NCI-H2171 treated with DMSO at 0.1 percent for 48 hours (cell line): Measurements from ENCODE around the gene ZNF25.
A peak's percentile ranks its signal among the peaks of the same experiment; 100 is the strongest.
"Not testable (repeated sequence)": the region's sequence is repeated elsewhere in the genome, so short reads cannot be mapped to it uniquely, and the experiment has no call there.

Source experiments
- DNase-seq: peaks from one replicate; lab custom pipeline; 2025; lab: John Stamatoyannopoulos, UW

ZNF25 gene

GRCh38 chr10:37976091-37976879 is at the start of gene ZNF25:
Gene ZNF25, minus strand, starts transcription at chr10:37976647. Its CDS starts 4,925 bp downstream, at chr10:37971722.
- DNase-seq = peak; percentile 96

GRCh38 chr10:38025283-38025682 is 48.8 kb upstream of the ZNF25 start:
- no peak for DNase-seq

DNA sequence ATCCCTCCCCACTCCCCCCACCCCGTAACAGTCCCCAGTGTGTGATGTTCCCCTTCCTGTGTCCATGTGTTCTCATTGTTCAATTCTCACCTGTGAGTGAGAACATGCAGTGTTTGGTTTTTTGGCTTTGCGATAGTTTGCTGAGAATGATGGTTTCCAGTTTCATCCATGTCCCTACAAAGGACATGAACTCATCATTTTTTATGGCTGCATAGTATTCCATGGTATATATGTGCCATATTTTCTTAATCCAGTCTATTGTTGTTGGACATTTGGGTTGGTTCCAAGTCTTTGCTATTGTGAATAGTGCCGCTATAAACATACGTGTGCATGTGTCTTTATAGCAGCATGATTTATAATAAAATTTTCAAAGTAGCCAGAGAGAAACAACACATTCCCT is 42.7 kb upstream of the ZNF25 start:
- DNase-seq = not testable (repeated sequence)

DNA sequence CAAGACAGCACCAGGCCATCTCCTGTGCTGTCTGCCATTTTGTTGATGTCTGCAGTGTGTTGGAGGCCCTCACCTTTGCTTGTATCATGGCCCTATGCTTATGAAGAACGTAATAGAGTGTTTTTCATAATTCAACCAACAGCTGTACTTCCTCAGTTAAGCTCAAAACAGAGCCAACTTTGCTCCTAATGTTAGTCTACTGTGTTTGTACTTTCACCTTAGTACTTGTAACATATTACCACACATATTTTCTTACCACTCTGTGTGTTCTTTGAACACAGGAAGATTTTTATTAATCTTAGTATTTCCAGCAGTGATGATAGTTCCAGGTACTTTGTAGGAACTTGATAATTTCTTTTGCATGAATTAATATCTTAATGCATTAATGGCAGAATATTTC is 39.9 kb upstream of the ZNF25 start:
- DNase-seq = no peak

GRCh38 chr10:38010119-38010903 is 33.9 kb upstream of the ZNF25 start, which contains the start of gene ZNF33A:
Gene ZNF33A, plus strand, starts transcription at chr10:38010675. Its CDS starts 1,667 bp downstream, at chr10:38012342.
- peak; percentile 88 for DNase-seq

- no peak for DNase-seq
These were observed 31.5 kb upstream of the ZNF25 start for GRCh38 chr10:38007991-38008390.

GRCh38 chr10:38007551-38007950 is 31.1 kb upstream of the ZNF25 start:
- DNase-seq = no peak

GRCh38 chr10:38003588-38003987 is 27.1 kb upstream of the ZNF25 start:
- DNase-seq = no peak

DNA sequence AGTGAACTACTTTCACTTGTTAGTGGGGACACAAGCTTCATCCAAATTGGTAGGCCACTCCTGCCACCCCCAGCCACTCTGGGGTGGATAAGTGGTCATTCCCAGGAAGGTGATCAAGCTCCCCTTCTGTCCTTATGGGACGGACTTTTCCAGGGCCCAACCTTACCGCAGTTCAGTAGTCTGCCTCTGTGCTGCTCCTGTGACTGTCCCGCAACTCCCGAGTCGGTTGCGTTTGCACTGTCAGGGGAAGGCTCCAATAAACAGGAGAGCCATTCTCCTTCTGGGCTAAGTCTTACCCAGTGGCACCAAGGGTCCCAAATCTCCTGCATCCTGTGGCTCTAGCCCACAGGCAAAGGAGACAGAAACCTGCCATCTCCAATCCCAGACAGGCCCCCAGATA is 26.6 kb upstream of the ZNF25 start:
- no peak for DNase-seq

- not testable (repeated sequence) for DNase-seq
These were observed 24.0 kb upstream of the ZNF25 start for GRCh38 chr10:38000474-38000873.

GRCh38 chr10:37998920-37999319 is 22.5 kb upstream of the ZNF25 start:
- DNase-seq = not testable (repeated sequence)

- no peak for DNase-seq
These were observed 15.6 kb upstream of the ZNF25 start for GRCh38 chr10:37992083-37992482.

GRCh38 chr10:37991655-37992054 is 15.2 kb upstream of the ZNF25 start:
- DNase-seq = no peak

DNA sequence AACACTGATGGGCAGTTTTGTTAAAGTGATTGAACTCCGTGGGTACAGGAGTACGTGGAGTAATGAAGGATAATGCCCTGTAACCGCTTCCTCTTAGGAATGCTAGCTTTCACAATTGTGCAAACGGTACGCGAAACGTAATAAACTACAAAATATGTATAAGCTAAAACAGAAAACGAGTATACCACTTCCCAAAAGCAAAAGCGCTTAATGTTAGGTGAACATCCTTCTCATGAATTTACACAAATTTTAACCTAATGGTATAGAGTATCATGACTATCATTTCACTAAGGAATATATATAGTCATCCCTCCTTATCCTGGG is 395 bp upstream of the ZNF25 start:
- DNase-seq = no peak

DNA sequence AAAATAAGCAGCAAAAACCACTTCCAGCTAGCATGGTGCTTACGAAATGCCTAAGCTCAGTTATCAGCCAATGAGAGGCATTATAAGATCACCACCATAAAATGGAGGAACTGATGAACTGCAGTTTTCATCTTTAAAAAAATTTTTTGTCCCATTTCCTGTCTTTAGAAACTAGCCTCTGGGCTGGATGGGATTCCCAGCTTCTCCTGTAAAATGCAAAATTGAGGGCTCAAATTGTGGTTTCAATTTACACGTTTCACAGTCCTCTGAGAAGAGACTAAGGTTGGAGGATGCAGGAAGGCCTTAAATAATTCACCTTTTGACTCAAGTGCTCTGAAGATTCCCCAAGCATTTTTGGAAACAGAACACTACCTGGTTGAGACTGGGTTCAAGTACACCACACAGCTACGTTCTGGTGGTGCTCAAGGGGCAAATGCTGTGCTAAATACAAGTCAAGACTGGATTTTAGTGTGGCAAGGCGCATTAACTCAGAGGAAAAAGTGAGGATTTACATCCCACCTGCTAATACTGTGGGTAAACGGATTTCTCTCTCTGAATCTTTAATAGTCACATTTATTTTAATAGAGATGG is 951 bp downstream of the ZNF25 start:
- peak; percentile 33 for DNase-seq

GRCh38 chr10:37972396-37972795 is 4.1 kb downstream of the ZNF25 start:
- no peak for DNase-seq

DNA sequence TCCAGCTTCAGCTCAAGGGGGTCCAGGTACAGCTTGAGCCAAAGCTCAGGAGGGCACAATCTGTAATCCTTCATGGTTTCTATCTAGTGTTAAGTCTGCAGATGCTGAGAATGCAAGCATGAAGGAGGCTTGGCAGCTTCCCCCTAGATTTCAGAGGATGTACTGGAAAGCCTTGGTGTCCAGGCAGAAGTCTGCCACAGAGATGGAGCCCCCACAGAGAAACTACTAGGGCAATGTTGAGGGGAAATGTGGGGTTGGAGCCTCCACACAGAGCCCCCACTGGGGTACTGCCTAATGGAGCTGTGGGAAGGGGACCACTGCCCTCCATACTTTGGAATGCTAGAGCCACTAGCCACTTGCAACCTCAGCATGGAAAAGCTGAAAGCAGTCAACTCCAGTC is 11.4 kb downstream of the ZNF25 start:
- no peak for DNase-seq

DNA sequence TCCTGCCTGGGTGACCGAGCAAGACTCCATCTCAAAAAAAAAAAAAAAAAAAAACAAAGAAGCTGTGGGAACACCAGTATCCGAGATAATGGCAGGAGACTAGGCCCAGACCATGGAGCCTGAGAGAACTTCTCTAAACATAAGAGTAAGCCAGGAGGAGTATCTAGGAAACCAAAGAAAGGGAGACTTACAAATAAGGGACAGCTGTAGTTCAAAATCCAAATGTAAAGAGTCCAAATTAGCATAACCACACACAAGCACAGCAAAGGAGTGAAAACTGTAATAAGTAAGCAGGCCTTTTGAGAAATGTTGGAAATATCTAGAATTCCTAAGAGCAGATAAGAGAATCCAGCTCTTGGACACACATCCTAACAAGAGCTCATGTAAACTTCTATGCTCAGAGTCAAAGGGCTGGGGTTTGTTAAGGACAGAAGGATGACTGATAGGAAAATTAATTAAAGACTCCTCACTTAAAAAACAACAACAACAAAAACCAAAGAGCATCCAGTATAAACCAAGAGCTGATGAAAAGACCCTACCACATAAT is 15.8 kb downstream of the ZNF25 start:
- DNase-seq = no peak

DNA sequence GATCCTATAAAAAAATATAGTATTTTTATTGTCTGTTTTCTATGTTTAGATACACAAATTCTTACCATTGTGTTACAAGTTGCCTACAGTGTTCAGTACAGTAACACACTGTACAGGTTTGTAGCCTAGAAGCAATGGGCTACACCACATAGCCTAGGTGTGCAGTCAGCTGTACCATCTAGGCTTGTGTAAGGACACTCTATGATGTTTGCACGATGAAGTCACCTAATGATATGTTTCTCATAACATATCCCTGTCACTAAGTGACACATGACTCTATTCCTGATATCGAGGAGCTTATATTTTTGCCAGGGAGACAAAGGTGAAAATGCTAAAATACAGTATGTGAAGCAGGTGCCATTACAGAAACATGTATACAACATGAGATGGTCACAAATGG is 18.6 kb downstream of the ZNF25 start:
- no peak for DNase-seq

- DNase-seq = no peak
These were observed 23.5 kb downstream of the ZNF25 start for GRCh38 chr10:37952926-37953325.

GRCh38 chr10:37952043-37952755 is 24.2 kb downstream of the ZNF25 start:
- DNase-seq = no peak

- DNase-seq = no peak
These were observed 28.2 kb downstream of the ZNF25 start for GRCh38 chr10:37948210-37948609.
